T47D (cell line): ENCODE data around the gene MYO1A.

Experiments used
- DNase-seq, 2 experiments: peaks; one replicate each; pipeline versions ENCODE4 v3.0.0 to v3.0.0-alpha.2; 2011 to 2012; ENCODE audit warnings: low read depth in 1 of 2, low spot score in 1 of 2
- JUND ChIP-seq: IDR thresholded peaks from 2 replicates; pipeline ENCODE4 v1.6.1; 2012; ENCODE audit warnings: low read depth
- in situ Hi-C: cut with HindIII; loops from 2 replicates; pipeline ENCODE4 v1.10.0; 2016; ENCODE audit warnings: low sequenced_read_pairs, low pct_unique_long_range_greater_than_20kb

Gene MYO1A

DNA sequence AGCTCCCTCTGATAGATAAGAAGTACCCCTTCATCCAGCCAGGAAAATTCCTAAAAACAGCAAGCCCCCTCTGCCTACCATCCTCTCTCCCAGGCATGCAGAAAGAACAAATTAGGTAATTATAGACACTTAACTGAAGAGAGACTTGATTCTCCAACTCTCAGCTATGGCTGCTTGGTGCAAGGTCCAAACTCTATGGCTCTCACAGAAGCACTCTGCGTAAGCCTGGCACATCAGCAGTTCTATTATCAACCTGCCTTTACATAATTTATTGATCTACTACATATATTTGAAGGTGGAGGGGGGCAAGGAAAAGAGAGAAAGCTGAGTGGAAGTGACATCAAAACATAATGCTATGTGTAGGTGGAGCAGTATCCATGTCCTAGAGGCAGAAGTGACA, 1.1 kb upstream of the MYO1A start:
- in situ Hi-C loops: no loop called here
- TF ChIP-seq JUND: no peak

DNA sequence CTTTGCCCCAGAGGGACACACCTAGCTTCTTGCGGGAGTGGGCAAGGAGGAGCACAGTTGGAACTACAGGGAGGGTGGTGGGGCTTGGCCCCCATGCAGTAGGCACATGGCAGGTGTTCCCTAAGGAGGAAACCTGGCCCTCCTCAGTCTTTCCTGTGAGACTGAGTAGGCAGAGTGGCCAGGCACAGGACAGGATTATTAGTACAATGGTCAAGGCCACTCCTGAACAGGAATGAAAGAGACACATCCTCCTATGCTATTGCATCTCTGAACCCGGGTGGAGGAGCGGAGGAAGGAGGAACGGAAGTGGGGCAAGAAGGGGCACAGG, 846 bp downstream of the MYO1A start:
- TF ChIP-seq JUND: no peak
- in situ Hi-C loops: no loop called here
- no peak for DNase-seq

More for the DNA sequence above, 1.1 kb upstream of the MYO1A start:
- no peak for DNase-seq

DNA sequence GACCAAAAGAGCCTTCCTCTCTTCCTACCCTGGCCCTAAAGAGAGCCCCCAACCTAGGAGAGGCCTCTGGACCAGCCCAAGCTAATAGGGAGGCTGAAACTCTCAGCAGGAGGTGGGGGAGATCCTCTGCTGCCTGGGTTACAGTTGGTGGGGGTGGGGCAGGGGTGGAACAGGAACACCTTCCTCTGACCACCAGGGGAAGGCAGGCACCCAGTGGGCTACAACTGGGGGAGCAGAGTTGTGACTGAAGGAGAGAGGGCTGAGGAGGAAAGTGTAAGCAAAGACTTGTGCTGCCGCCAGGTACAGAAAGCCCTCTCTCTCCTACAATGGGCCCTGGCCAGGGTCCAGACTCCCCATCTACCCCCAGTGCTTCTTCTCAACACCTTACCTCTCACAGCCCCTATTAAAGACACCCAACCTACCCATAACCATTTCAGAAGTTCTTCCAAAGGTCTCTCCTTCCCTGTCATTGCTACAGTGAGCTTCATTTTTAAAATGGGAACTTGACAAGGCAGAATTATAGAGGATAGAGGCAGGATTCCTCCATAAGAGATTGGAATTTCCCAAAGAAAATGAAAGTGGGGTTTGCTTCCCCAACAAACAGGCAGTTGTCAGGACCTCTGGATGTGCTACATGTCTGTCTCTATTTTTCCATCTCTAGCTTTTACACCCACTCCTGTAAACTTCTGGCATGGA, 1.4 kb downstream of the MYO1A start:
- DNase-seq: no peak
- no peak for TF ChIP-seq JUND
- in situ Hi-C loops: no loop called here

DNA sequence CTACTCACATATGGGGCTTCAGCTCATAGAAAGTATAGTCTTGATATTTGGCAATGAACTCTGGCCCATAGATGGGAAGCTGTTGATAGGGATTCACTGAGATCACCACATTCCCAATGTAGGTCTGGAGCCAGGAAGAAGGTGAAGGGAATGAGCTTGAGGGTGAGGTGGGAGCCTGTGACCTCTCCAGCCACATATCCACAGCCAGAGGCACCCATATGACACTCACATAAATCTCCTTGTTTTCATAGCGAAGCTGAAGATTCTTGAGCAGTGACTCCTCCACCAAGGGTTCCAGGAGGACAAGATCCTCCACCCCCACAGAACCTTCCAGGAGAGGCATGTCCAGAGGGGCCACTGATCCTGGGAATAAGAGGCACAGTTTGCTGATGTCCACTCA, 1.9 kb downstream of the MYO1A start:
- in situ Hi-C loops: no loop called here
- DNase-seq: peak in 1 of 2 experiments; percentile 12
- no peak for TF ChIP-seq JUND

DNA sequence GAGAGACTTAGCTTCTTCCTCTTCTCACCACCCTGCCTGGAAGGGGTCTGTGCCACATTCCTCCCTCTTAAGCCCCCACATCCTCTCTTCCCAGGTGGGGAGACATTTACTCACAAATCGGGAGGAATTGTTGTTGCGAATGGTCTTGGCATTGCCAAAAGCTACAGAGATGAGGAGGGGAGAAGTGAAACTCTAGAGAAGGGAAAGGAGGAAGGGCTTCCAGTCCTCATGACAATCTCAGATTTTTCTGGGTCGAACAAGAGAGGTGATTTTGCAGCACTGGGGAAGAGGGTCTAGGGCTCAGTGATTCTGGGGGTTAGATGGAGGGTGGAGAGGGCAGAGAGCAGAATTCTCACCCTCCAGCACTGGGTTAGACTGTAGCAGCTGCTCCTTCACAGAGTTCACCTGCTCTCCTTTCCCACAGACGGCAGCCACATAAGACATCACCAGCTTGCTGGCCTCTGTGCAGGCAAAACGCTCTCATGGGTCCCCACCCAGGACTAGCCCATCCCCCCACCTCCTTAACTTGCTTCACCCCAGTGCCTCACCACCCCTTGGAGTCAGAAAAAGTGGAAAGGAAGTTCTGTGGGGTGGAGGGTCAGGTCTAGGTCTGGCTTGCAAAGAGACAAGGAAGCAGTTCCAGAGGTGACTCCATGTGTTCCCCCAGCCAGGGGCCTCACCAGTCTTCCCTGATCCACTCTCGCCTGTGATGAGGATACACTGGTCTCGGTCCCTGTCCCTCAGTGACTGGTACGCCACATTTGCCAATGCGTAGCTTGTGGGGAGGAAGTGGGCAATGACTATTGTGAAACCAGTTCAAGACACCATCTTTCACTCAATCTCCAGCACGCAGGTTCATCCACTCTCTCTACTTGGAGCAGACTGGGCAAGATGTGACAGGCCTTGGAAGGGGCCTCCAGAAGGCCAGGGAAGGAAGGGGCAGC, 2.7 kb downstream of the MYO1A start:
- no peak for TF ChIP-seq JUND
- no peak for DNase-seq
- in situ Hi-C loops: no loop called here

DNA sequence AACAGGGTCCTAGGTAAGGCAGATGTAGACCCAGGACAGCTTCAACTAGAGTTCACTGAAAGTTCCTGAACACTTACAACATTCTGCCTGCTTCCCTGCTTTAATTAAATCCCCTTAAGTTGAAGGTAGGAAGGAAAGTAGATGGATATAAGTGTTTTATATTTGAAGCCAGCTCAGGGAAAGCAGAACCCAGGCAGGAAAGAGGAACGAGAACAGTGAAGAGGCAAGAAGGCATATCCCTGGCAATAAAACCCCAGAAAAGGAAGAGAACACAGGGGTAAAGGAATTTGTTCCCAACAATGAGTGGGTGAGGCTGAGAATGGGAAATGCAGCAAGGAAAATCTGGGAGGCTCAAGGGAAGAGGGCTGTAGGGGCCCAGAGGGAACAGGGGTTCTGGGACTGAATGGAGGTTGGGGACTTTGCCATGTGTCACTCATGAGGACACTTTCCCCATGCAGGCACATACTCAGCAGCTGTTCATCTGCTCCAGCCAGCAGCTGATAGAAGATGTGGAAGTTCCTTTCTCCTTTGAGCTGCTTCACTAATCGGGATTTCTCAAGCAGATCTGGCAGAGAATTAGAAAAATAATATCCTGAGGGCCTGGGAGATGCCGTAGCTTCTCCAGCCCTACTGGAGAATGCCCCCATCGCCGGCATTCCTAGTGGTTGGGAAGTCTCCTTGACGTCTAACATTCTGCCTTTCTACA, 3.7 kb downstream of the MYO1A start:
- no peak for TF ChIP-seq JUND
- in situ Hi-C loops: no loop called here
- no peak for DNase-seq

DNA sequence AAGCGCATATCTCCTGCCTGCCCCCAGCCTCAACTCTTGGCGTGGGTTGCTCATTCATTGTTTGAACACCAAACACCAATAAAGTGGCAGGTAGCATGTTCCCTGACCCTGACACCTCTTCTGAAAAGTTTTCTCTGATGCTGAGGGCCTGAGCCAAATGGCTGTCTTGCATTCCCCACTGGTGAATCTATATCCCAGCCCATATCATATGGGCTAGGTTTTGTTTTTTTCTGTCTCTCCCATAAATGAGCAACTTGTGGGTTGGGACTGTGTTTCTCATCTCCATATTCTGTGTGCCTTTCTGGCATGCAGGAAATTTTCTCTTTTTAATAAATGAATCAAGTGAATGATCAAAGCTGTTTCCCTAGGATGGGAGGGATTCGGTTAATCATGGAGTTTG, 5.0 kb downstream of the MYO1A start:
- in situ Hi-C loops: no loop called here
- no peak for TF ChIP-seq JUND
- DNase-seq: no peak

DNA sequence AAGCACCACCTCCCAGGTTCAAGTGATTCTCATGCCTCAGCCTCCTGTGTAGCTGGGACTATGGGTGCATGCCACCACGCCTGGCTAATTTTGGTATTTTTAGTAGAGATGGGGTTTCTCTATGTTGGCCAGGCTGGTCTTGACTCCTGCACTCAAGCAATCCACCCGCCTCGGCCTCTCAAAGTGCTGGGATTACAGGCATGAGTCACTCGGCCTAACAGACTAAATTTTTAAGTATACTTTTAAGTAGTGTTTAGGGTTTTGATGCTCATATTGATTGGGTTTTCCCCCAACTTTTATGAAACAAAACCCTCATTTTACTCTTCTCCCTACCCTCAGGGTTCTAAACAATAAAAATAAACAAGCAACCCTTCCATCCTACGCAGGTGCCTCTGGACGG, 5.5 kb downstream of the MYO1A start:
- no peak for TF ChIP-seq JUND
- DNase-seq: no peak
- in situ Hi-C loops: no loop called here

DNA sequence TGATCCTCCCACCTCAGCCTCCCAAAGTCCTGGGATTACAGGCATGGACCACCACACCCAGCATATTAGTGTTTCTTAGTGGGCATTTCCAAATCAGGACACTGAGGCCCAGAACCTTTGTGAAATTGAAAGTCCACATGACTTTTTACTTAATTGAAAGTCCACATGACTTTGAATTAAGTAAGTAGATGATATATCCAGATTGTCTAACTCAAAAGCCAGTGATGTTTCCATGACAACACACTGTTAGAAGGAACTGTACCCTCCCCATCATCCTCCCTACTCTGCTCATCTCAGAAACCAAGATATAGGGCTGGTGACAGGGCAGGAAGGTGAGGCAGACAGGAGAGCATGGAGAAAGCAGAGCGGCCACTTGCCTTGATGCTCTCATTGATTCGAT, 7.2 kb downstream of the MYO1A start:
- DNase-seq: no peak
- in situ Hi-C loops: no loop called here
- TF ChIP-seq JUND: no peak

DNA sequence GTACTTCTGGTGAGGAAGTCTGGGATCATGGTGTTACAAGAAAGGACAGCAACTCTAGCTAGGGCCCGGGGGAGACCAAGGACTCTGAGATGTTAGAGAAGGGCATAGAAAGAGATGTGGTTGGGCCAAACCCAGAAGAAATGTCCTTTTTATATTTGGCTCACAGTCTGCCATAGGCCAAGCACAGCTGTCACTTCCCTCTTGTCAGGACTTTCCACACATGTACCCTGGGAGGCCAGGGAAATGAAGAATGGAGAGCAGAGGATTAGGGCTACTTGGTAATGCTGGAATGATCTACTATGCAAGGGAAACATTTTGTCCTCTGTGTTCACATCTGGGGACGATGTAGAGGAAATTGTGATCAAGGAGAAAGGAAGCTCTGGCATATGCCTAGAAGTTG, 9.2 kb downstream of the MYO1A start:
- in situ Hi-C loops: no loop called here
- TF ChIP-seq JUND: no peak
- no peak for DNase-seq

DNA sequence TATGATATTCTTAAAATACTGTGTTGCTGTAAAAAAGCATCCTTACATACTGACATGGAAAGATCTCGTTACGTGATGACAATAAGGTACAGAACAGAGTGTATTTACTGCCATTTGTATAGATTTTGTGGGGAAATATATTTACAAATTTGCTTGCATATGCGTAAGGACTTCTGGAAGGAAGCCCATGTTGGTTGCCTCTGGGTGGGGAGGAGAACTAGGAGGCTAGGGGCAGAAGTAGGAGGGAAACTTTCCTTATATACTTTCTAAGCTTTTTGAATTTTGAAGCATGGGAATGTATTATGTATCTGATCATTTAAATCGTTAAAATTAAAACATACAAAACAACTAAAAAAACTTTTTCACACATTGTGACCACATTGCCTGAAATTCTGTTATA, 9.7 kb downstream of the MYO1A start:
- no peak for TF ChIP-seq JUND
- no peak for DNase-seq
- in situ Hi-C loops: no loop called here

DNA sequence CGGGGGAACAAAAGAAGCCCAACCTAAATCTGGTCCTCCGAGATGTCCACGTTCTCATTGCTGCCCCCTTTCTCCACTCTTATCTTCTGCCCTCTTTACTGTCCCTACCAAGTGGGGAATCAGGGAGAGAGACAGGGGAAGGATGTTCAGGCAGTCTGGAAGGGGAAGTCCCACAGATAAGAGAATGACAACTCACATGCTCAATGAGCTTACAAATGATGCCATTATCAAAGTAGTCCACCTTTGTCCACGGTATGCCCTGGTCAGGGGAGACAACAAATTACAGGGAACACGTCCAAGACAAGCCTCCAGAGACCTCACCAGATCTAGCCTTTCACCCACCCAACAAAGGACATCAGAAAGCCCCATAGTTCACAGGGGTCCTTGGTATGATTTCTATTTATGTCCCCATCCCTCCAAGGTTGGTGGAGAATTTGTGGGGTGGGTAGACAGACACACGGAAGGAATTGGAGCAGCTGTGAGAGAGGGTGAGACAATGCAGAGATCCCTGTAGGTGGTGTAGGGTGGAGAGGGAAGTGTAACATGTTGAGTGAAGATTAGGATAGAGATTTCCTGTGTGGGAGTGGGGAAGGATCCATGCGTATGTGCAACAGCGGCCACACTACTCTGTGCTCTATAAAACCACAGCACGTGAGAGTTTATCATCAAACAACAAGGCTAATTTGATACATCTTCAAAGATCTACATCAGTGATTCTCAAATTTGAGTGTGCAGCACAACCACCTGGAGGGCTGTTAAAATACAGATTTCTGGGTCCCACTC, 10.7 kb downstream of the MYO1A start:
- no peak for DNase-seq
- TF ChIP-seq JUND: no peak
- in situ Hi-C loops: no loop called here

DNA sequence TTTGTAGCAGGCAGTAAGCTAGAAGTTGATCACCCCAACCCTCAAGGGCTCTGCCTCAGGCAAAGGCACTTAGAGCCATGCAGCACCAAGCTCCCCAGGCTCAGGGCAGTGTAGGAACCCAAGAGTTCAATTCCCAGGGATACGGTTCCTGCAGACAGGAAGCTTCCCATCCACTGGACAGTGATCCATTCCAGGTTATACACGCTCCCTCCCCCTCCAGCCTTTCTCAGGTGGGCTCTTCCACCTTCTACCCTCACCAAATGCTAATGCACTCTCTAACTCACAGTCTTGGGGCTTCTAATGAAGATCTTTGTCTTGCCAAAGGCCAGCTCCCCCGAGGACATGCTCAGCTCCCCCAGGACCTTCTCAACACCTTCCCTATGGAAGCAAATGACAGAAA, 12.7 kb downstream of the MYO1A start:
- DNase-seq: no peak
- no peak for TF ChIP-seq JUND

More for the DNA sequence above, 12.7 kb downstream of the MYO1A start:
- in situ Hi-C loops: no loop called here
